NCI-H82 treated with DMSO at 0.1 percent for 48 hours (cell line): ENCODE measurements around the gene TARS3.
A peak's percentile ranks its signal among the peaks of the same experiment; 100 is the strongest.

ENCODE experiments used
- DNase-seq: peaks from one replicate; lab custom pipeline; 2025; ENCODE audit not compliant: unreplicated experiment; lab: John Stamatoyannopoulos, UW

Gene TARS3

GRCh38 chr15:101625184-101625583 is 99.1 kb downstream of the TARS3 start:
- DNase-seq, result no peak

GRCh38 chr15:101623367-101624304 is 100.6 kb downstream of the TARS3 start:
- DNase-seq, result no peak

GRCh38 chr15:101621961-101622360 is 102.3 kb downstream of the TARS3 start:
- no peak for DNase-seq

GRCh38 chr15:101620671-101621070 is 103.6 kb downstream of the TARS3 start:
- DNase-seq, result no peak

GRCh38 chr15:101619615-101619865 is 104.7 kb downstream of the TARS3 start:
- no peak for DNase-seq

GRCh38 chr15:101618851-101619614 is 105.2 kb downstream of the TARS3 start:
- no peak for DNase-seq

GRCh38 chr15:101618076-101618475 is 106.2 kb downstream of the TARS3 start:
- DNase-seq, result no peak

- DNase-seq, result no peak
Observed at GRCh38 chr15:101617390-101617965, 106.8 kb downstream of the TARS3 start.

GRCh38 chr15:101615986-101616848 is 108.1 kb downstream of the TARS3 start:
- no peak for DNase-seq

- DNase-seq, result no peak
Observed at GRCh38 chr15:101615414-101615985, 108.8 kb downstream of the TARS3 start.

- no peak for DNase-seq
Observed at GRCh38 chr15:101614761-101615160, 109.5 kb downstream of the TARS3 start.

- DNase-seq, result no peak
Observed at GRCh38 chr15:101614001-101614585, 110.2 kb downstream of the TARS3 start.

- peak; percentile 48 for DNase-seq
Observed at GRCh38 chr15:101613130-101614000, 110.9 kb downstream of the TARS3 start.

GRCh38 chr15:101612676-101613075 is 111.6 kb downstream of the TARS3 start:
- DNase-seq, result no peak

- no peak for DNase-seq
Observed at GRCh38 chr15:101611580-101612299, 112.5 kb downstream of the TARS3 start.

GRCh38 chr15:101611007-101611406 is 113.3 kb downstream of the TARS3 start:
- no peak for DNase-seq

GRCh38 chr15:101610611-101611000 is 113.7 kb downstream of the TARS3 start:
- DNase-seq, result no peak

- DNase-seq, result no peak
Observed at GRCh38 chr15:101609742-101610610, 114.3 kb downstream of the TARS3 start.
